OCI-LY1 (cell line): ENCODE results near the gene NALCN.

ENCODE experiments used
- H2AFZ ChIP-seq: fragments of 200-600 bp; sonication (generic), shearing (Covaris generic); 2 replicates; pipeline ENCODE4 v1.6.0; 2014; ENCODE audit warnings: antibody characterized with exemption, mild to moderate bottlenecking, low read length
- H3F3A ChIP-seq: fragments of 200-600 bp; sonication (generic), shearing (Covaris generic); 2 replicates; pipeline ENCODE4 v1.6.0; 2014; ENCODE audit warnings: mild to moderate bottlenecking, antibody characterized with exemption, low read length, moderate library complexity; ENCODE audit not compliant: insufficient read depth
- H3K27ac ChIP-seq: fragments of 200-600 bp; sonication (generic); 2 replicates; pipeline ENCODE4 v1.5.1; 2014; ENCODE audit warnings: low read length, mixed run types, mild to moderate bottlenecking, low read depth; ENCODE audit not compliant: poor library complexity, severe bottlenecking
- H3K27me3 ChIP-seq: fragments of 200-600 bp; sonication (generic); 2 replicates; pipeline ENCODE4 v1.6.0; 2014; ENCODE audit warnings: antibody characterized with exemption, mild to moderate bottlenecking, low read length, moderate library complexity; ENCODE audit not compliant: insufficient read depth
- H3K36me3 ChIP-seq: fragments of 200-600 bp; sonication (generic); 2 replicates; pipeline ENCODE4 v1.6.1; 2014; ENCODE audit warnings: mild to moderate bottlenecking, antibody characterized with exemption, low read length, moderate library complexity, mixed read lengths; ENCODE audit not compliant: insufficient read depth
- H3K4me1 ChIP-seq: fragments of 200-600 bp; sonication (generic); 2 replicates; pipeline ENCODE4 v1.5.1; 2014; ENCODE audit warnings: mild to moderate bottlenecking, low read length, moderate library complexity; ENCODE audit not compliant: insufficient read depth, severe bottlenecking
- H3K4me2 ChIP-seq: fragments of 200-600 bp; sonication (generic), shearing (Covaris generic); 2 replicates; pipeline ENCODE4 v1.6.1; 2014; ENCODE audit warnings: low read length
- H3K4me3 ChIP-seq: fragments of 200-600 bp; sonication (generic); 2 replicates; pipeline ENCODE4 v1.5.1; 2014; ENCODE audit warnings: low read length, low read depth, mild to moderate bottlenecking, mixed read lengths; ENCODE audit not compliant: poor library complexity, severe bottlenecking
- H3K79me2 ChIP-seq: fragments of 200-600 bp; shearing (Covaris generic); 2 replicates; pipeline ENCODE4 v1.6.1; 2016; ENCODE audit warnings: mixed run types, low read length, mixed read lengths; ENCODE audit not compliant: insufficient read depth
- H3K9ac ChIP-seq: fragments of 200-600 bp; sonication (generic), shearing (Covaris generic); 2 replicates; pipeline ENCODE4 v1.6.1; 2014; ENCODE audit warnings: mild to moderate bottlenecking, low read length, mixed read lengths
- H3K9me2 ChIP-seq: fragments of 200-600 bp; sonication (generic), shearing (Covaris generic); 2 replicates; pipeline ENCODE4 v1.6.1; 2014; ENCODE audit warnings: low read depth, mild to moderate bottlenecking, low read length, mixed read lengths
- H3K9me3 ChIP-seq: fragments of 200-600 bp; shearing (Covaris generic); 2 replicates; pipeline ENCODE4 v1.6.1; 2014; ENCODE audit warnings: low read length, mixed read lengths
- H4K20me1 ChIP-seq: fragments of 200-600 bp; sonication (generic), shearing (Covaris generic); 2 replicates; pipeline ENCODE4 v1.6.0; 2016; ENCODE audit warnings: mild to moderate bottlenecking, low read length; ENCODE audit not compliant: insufficient read depth
- EZH2 ChIP-seq: fragments of 200-600 bp; sonication (generic), shearing (Covaris generic); IDR thresholded peaks from 2 replicates; pipeline ENCODE4 v1.8.0; 2017; ENCODE audit warnings: borderline replicate concordance, mixed run types, mild to moderate bottlenecking, antibody characterized with exemption, low read length, moderate library complexity, mixed read lengths
- TF ChIP-seq, protein P1 (sequence below): fragments of 200-600 bp; sonication (generic), shearing (Covaris generic); IDR thresholded peaks from 2 replicates; pipeline ENCODE4 v1.5.1; 2017; ENCODE audit warnings: mild to moderate bottlenecking, antibody characterized with exemption, low read length, moderate library complexity, mixed read lengths

NALCN gene

DNA sequence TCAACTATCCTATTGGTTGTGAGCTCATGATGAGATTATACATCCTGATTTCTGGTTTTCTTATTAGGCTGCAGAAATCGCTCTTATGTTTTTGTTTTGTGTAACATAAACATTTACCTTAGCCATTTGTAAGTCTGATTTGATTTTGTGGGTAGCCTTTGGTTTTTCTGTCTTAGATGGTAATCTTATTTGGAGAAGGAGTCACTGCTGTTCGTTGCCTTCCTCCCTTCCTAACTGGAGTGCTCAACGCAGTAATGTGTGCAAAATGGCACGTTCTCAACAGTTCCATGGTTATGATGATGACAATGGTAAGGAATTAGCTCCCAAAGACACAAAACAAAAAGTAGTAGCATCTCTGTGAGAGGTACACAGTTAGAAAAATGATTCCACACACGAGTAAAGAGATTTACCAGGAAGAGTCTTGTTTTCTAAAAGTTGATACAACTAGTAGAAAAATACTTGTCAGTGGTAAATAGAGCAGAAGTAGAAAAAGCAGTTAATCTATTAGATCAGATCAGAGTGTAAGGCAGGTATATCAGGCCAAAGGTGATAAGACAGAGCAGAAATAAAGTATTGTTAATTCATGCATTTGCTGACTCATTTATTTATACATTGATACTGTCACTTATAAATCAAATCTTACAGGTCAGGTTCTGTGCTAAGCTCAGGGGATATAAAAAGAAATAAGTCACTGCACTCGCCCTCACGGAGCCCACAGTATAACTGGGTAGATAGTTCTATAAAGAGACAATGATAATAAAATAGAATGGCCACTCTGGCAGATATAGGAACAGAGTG, 270.0 kb downstream of the NALCN start:
- Histone ChIP-seq H3K36me3 (no peaks in the 10 kb centered on the region), H3F3A (no peaks in the 10 kb centered on the region), H3K9ac (no peak overlapping the region), H3K27me3 (no peaks in the 10 kb centered on the region), H2AFZ (no peak overlapping the region), H3K4me2 (no peak overlapping the region), H4K20me1 (no peaks in the 10 kb centered on the region), H3K9me2 (no peaks in the 10 kb centered on the region), H3K4me3 (no peak overlapping the region), H3K79me2 (no peaks in the 10 kb centered on the region), H3K9me3 (no peaks in the 10 kb centered on the region), H3K27ac (no peak overlapping the region), H3K4me1 (no peaks in the 10 kb centered on the region)
- TF ChIP-seq, protein P1, sequence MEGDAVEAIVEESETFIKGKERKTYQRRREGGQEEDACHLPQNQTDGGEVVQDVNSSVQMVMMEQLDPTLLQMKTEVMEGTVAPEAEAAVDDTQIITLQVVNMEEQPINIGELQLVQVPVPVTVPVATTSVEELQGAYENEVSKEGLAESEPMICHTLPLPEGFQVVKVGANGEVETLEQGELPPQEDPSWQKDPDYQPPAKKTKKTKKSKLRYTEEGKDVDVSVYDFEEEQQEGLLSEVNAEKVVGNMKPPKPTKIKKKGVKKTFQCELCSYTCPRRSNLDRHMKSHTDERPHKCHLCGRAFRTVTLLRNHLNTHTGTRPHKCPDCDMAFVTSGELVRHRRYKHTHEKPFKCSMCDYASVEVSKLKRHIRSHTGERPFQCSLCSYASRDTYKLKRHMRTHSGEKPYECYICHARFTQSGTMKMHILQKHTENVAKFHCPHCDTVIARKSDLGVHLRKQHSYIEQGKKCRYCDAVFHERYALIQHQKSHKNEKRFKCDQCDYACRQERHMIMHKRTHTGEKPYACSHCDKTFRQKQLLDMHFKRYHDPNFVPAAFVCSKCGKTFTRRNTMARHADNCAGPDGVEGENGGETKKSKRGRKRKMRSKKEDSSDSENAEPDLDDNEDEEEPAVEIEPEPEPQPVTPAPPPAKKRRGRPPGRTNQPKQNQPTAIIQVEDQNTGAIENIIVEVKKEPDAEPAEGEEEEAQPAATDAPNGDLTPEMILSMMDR = no peak
- no peak for TF ChIP-seq EZH2

DNA sequence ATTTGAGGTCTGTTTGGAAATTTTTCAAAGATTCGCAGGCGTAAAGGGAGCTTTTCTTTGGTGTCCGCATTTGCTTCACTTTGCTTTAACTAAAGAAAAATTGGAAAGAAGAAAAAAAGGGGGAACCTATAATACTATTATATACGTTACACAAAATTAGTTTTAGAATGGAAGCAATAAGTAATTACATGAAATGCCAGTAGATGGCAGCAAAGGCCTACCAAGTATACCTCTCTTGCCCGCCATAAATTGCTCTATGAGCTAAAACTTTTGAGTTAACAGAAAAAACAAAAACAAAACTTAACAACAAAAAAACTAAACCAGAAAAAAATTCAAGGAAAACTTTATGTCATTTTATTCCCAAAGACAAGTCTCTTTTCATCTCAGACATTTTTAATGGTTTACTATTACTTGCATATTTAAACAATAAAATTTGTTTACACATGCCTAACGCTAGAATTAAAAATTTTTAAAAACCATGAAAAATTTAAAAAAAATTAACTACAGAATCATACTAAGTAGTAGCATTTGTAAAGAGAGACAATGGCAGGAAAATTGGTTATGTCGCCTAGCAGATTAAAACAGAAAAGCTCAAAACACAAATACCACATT, 271.4 kb downstream of the NALCN start:
- Histone ChIP-seq H3F3A (no peaks in the 10 kb centered on the region), H3K9ac (no peak overlapping the region), H3K27me3 (peaks cover 4% of the 10 kb centered on the region; the same call in 1 of the 2 replicates), H3K4me3 (no peak overlapping the region), H3K27ac (no peak overlapping the region), H3K36me3 (no peaks in the 10 kb centered on the region), H4K20me1 (no peaks in the 10 kb centered on the region), H3K9me3 (no peaks in the 10 kb centered on the region), H3K9me2 (no peaks in the 10 kb centered on the region), H3K4me1 (no peaks in the 10 kb centered on the region), H2AFZ (no peak overlapping the region), H3K79me2 (no peaks in the 10 kb centered on the region), H3K4me2 (no peak overlapping the region)
- TF ChIP-seq EZH2 = no peak
- TF ChIP-seq, protein P1 = peak; percentile 79

DNA sequence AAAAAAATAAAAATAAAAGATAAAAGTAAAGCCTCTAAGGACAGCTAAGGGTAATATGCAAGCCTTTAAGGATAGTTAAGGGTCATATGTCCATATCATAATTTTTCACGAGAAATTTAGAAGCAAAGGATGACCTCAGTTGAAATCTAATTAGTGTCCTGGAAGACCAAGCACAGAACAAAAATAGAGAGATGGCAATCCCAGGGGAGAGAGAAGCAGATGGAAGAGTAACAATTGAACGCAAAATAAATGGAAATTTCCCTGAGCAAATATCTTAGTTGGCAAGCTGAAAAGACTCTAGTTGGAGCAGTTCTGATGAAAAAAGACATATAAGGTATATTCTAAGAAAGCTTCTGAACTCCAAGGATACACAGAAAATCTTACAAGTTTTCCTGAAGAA, 275.4 kb downstream of the NALCN start:
- peaks cover 4% of the 10 kb centered on the region; the same call in 1 of the 2 replicates for H3K27me3 ChIP-seq
- no peak overlapping the region for H3K9ac ChIP-seq
- H3K4me2 ChIP-seq = no peak overlapping the region
- no peaks in the 10 kb centered on the region for H3K79me2 ChIP-seq
- H3K36me3 ChIP-seq = no peaks in the 10 kb centered on the region
- no peaks in the 10 kb centered on the region for H4K20me1 ChIP-seq
- H3K4me1 ChIP-seq = no peaks in the 10 kb centered on the region
- no peaks in the 10 kb centered on the region for H3K9me2 ChIP-seq
- H3K9me3 ChIP-seq = no peaks in the 10 kb centered on the region
- TF ChIP-seq, protein P1 = no peak
- TF ChIP-seq EZH2 = no peak
- H3K4me3 ChIP-seq = no peak overlapping the region
- H2AFZ ChIP-seq = no peak overlapping the region
- no peak overlapping the region for H3K27ac ChIP-seq
- H3F3A ChIP-seq = no peaks in the 10 kb centered on the region
